ENCODE results near the gene ZNF385A.
"Not testable (repeated sequence)": the region's sequence is repeated elsewhere in the genome, so short reads cannot be mapped to it uniquely, and the experiment has no call there.

ZNF385A gene

GRCh38 chr12:54355104-54355815, 29.3 kb downstream of the ZNF385A start:
- DNase-seq (ENCODE audit: low read depth) = no peak

DNA sequence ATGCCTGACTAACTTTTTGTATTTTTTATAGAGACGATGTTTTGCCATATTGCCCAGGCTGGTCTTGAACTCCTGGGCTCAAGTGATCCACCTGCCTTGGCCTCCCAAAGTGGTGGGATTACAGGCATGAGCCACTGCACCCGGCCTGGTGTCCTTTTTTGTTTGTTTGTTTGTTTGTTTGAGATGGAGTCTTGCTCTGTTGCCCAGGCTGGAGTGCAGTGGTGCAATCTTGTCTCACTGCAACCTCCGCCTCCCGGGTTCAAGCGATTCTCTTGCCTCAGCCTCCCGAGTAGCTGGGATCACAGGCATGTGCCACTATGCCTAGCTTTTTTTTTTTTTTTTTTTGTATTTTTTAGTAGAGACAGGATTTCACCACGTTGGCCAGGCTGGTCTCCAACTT, 30.3 kb downstream of the ZNF385A start:
- DNase-seq (ENCODE audit: low read depth) = not testable (repeated sequence)

- no peak for DNase-seq (ENCODE audit: low read depth)
Observed at GRCh38 chr12:54352891-54353874, 31.4 kb downstream of the ZNF385A start.

DNA sequence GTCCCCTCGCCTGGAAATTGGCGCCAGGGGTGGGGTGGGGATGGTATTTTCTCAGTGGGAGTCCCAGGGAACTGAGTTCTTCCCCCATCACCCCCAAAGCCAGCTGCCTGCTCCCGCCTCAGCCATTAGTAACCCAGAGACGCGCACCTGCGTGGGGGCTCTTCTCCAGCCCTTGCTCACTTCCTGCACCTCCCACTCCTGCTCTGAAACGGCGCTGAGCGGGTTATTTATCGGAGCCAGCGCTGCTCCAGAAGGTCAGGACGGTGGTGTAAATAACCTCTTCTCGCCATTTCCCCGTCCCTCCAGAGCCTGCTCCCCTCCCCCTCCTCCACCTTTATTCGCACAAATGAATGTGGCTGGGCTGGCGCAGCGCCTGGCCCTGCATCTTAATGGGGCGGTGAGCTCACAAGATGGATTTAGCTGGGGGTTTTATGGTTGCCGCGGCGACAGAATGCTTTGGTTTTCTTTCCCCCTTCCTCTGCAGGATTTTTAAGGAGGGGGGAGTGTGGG, 32.5 kb downstream of the ZNF385A start:
- DNase-seq (ENCODE audit: low read depth) = no peak

DNA sequence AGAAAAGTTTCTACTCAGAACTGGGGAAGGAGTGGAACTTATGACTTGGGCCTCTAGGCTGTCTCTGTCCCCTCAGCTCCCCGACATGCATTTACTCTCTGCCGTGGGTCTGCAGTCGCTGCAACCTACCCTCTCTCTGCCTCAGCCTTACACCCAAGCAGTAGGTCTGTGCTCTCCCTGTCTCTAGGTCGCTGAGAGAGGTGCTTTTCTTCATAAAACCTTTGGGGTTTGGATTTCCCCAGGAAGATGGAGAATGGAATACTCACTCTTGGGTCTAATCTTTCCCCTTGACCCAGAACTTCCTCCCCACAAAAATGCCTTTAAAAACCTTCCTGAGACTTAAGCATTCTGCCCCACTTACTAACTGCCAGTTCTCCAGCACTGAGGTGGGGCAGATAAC, 33.2 kb downstream of the ZNF385A start:
- DNase-seq (ENCODE audit: low read depth) = no peak

GRCh38 chr12:54350743-54351142, 33.8 kb downstream of the ZNF385A start:
- DNase-seq (ENCODE audit: low read depth) = no peak

DNA sequence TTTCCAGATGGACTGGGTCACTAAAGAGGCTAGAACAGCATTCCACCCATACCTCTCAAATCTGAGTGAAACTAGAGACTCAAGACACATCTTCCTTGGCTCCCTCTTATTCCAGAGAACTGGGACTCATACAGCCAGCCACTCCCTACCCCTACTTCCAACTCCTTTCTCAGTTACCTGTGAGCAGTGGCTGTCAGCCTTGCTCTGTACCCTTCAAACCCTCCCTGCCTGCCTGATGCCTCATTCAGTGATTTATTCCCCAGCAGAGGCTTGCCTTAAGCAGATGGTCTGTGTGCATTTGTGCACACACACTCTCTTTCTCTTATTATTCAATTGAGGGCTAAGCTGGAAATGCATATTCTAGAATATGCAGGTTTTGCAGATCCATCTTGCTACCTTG, 34.9 kb downstream of the ZNF385A start:
- DNase-seq (ENCODE audit: low read depth) = no peak

DNA sequence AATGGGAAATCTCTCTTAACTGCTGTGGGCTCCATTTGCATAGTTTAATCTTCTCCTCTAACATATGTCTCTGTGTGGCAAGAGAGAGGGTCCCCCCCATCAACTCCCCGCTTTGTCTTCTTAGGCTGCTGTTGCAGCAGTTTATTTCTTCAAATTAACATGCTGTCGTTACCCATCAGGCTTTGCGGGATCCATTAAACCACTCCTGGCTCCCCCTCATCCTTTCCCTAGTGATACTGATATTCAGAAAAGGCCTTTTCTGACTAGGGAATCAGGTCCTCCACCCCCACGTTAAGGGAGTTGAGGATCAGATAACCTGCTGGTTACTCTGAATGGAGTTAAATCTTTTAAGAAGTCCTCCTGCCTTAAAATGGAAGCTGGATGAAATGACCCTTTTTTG, 35.5 kb downstream of the ZNF385A start:
- DNase-seq (ENCODE audit: low read depth) = no peak

DNA sequence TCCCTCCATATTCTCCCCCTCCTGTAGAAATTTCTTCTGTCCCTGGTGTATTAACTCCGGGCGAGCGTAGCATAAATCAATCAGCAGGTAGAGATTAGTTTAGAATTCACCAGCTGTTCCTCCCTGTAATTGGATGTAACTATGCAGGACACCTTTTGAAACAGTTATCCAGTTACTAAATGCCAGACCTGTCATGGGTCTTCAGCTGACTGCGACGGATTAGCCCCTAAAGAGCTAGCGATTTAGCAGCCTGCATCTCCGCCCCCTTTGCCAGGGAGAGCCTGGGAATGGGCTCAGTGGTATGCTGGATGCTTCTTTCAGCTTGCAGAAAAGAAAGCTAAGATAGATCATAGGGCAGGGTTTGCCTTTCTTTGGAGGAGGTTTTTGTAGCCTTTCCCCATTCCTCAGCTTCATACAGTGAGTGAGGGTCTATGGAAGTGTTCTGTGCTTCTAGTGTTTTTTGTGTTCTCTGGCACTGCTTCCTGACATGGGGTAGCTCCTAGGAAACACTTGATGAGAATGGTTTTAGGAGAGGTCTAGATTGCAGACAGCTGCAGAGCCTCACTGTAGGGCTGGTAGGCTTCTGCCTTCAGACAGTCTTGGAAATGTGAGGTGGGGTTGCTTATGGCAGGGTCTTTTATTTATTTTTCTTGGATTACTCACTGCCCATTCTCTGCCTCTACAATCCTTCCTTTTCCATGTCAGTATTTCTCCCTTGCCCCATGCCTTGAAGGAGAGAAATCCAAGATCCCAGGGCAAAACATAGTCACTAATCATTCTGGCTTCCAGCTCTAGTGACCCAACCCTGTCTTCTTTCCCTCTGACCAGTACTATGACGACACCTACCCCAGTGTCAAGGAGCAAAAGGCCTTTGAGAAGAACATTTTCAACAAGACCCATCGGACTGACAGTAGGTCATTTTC, 42.9 kb downstream of the ZNF385A start:
- no peak for DNase-seq (ENCODE audit: low read depth)

DNA sequence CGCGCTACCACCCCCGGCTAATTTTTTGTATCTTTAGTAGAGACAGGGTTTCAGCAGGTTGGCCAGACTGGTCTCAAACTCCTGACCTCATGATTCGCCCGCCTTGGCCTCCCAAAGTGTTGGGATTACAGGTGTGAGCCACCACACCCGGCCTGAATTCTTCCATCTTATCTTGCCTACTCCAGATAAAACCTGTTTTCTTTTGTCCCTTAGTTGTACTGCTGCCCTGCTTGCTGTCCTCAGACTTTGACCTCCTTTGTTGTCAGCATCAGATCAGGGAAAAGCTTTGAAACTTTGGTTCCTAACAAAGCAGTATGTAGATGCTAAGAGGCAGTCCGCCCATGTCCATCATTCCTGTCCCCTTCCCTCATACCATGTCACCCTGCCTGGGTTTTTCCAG, 43.7 kb downstream of the ZNF385A start:
- no peak for DNase-seq (ENCODE audit: low read depth)

DNA sequence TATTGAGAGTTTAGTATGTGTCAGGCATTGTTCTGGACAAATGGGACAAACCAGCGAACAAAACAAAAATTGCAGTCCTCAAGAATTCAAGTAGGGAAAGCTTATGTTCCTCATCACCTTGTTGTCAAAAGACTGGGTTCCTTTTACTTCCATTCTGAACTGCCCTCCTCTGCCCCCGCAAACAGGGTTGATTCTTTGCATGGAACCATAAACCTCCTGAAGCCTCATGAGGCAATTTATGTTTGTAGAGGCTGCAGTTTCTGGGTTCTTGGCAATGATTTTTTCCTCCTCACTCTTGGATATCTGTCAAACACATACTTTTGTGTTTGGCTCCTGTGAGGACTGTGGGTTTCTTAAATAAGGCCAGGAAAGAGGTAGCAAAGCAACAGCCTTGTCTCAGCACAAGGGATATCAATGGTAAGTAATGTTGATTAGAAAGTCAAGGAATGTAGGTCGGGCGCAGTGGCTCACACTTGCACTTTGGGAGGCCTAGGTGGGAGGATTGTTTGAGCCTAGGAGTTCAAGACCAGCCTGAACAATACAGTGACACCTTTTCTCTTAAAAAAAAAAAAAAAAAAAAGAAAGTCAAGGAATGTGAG, 45.7 kb downstream of the ZNF385A start:
- DNase-seq (ENCODE audit: low read depth) = no peak

DNA sequence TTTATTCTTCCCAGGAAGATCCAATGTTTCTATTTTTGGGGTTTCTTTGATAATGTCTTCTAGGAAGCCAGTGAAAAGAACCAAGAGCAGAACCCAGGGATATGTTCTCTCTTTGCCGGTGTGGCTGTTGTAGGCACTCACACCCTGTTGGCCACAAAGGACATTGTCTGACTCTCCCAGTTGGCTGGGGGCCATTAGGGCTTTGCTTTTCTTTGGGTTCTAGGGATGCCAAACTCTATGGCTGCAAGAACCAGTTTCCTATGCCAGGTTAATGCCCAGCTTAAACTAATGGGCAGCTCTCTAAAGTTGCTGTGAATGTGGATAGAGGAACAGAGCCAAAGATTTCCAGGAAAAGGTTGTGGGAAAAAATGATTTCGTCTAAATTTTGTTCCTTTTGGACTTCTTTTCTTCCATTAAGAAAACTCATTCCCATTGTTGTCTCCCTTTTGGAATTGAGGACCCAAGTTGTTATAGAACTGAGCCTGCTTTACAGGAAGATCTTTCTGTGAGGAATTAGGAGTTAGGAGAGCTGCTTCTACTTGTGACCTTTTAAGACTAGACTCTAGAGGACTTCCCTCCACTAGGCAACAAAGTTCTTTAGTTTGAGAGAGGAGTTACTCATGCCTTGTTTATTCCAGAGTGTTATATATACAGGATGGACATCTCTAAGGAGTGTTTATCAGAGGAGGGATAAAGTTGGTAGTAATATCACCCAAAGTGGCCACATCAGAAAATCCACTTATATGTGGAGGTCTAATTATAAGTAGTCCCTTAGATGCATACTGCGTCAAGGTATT, 46.5 kb downstream of the ZNF385A start:
- no peak for DNase-seq (ENCODE audit: low read depth)

DNA sequence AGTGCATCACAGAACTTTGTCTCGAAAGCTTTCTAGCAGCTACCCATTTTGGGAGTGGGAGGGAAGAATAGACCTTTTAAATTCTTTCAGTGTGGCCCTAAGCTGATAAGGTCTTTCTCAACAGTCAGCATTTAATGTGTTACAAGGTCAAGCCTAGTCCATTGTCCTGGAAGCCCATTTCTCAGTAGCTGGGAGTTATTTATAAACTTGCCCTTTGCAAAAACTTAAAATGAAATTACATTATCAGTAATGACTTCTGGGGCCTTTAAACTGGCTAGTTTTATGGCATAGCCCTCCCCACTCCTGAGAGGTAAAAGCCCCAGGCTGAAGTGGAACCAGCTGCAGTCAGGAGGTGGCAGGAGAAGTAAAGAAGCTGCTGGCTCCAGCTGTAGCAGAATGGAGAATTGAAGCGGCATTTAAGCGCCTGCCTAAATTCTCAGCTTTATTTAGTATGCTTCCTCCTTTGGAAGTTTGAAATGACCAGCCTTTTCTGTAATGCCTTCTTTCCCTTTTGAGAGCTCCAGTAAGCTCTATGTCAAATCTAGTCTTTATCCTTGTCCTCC, 47.2 kb downstream of the ZNF385A start:
- no peak for DNase-seq (ENCODE audit: low read depth)

GRCh38 chr12:54333420-54334034, 51.0 kb downstream of the ZNF385A start:
- no peak for DNase-seq (ENCODE audit: low read depth)

DNA sequence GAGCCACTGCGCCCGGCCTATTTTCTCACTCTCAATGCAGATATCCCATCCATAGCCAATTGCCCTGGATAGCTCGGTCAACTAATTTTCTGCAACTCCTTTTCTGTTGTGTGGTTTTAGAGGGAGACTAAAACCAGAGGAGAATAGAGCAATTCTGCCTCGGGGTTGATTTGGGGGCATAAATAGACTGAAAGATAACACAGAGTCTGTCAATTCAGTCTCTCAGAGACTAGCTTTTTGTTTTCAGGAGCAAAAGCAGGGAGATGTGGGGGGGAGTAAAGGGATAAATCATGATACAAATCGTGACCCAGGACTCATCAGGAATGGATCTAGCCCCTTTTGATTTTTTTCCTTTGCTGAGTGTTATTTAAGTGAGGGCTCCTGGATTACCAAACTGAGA, 53.1 kb downstream of the ZNF385A start:
- no peak for DNase-seq (ENCODE audit: low read depth)

GRCh38 chr12:54330442-54330841, 54.1 kb downstream of the ZNF385A start:
- DNase-seq (ENCODE audit: low read depth) = no peak

GRCh38 chr12:54329759-54330158, 54.8 kb downstream of the ZNF385A start:
- no peak for DNase-seq (ENCODE audit: low read depth)

DNA sequence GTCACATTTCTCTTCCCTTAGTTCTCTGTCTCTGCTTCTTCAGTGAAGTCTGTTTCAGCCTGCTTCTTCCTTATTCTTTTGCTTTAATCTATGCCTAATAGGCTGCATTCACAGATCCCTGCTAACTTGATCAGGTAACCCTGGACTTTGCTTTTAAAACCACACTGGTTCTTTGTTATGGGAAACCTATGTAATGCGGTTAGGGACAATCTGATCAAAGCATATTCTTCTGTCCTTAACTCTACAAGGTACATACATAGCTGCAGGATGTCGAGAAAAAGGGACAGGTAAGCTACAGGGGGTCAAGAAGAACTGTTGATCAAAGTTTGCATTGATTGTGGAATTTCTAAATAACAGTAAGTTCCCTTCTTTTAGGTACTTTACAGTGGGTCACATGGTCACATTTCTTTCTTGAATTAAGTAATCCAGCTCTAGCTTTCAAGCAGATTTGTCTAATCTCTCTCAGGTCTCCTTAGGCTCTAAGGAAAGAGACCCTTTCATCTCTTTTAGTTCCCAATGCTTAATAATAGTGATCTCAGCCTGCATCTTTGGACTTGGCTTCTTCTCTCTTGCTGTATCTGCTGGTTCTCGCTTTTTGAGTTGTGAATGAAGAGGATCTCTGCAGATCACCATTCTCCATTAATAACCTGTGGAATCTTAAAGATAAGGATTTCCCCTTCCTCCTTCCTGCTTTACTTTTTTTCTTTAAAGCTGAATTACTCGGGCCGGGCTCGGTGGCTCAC, 55.8 kb downstream of the ZNF385A start:
- DNase-seq (ENCODE audit: low read depth) = no peak

GRCh38 chr12:54325442-54326109, 59.0 kb downstream of the ZNF385A start:
- not testable (repeated sequence) for DNase-seq (ENCODE audit: low read depth)

Measured in T-helper 22 cell (primary cell).